ENCODE results near the gene B4GALNT3.

B4GALNT3 gene

DNA sequence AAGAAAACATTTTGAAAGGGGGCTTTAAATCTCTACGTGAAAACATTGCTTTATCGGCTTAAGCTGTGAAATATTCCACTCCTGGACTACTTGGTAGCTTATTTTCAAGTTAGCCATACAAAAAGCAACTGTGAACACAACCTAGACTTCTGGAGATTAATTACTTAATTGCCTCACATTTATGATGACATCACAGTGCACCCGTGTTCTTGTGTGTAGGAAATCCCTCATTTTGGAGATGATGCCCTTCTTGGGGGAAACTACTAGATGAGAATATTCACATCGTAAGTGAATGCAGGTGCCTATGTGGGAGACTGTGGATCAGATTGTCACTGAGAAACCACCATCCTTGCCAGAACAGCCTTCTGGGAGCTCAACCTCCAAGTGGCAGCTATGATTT lies 10.5 kb upstream of the B4GALNT3 start:
- DNase-seq (ENCODE audit: extremely low read depth, low read depth) = no peak
- H3K4me3 ChIP-seq (replicated peaks; ENCODE audit: low read depth, low read length) = no peak overlapping the region
- TF ChIP-seq, protein P1, sequence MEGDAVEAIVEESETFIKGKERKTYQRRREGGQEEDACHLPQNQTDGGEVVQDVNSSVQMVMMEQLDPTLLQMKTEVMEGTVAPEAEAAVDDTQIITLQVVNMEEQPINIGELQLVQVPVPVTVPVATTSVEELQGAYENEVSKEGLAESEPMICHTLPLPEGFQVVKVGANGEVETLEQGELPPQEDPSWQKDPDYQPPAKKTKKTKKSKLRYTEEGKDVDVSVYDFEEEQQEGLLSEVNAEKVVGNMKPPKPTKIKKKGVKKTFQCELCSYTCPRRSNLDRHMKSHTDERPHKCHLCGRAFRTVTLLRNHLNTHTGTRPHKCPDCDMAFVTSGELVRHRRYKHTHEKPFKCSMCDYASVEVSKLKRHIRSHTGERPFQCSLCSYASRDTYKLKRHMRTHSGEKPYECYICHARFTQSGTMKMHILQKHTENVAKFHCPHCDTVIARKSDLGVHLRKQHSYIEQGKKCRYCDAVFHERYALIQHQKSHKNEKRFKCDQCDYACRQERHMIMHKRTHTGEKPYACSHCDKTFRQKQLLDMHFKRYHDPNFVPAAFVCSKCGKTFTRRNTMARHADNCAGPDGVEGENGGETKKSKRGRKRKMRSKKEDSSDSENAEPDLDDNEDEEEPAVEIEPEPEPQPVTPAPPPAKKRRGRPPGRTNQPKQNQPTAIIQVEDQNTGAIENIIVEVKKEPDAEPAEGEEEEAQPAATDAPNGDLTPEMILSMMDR (IDR thresholded peaks at IDR 0.05; ENCODE audit: low read depth, low read length, missing control alignments) = no peak

DNA sequence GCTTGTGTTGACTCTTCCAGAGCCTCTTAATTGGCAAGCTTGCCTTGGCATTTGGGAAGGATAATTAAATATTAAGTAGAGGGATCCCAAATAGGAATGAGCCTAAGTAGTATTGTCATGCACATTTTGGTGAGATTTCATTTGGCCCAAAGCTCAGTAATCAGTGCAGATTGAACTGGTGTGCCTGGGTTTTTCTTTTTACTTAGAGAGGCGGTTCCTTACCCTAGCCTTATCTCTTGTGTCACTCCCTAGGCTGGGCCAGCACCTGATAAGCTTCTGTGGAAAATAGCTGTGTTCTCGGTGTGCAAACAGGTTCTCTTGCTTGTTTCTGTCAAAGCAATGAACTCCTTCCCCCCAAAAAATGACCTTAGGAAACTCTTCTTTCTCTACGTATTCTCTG lies 9.3 kb upstream of the B4GALNT3 start:
- no peak for DNase-seq (ENCODE audit: extremely low read depth, low read depth)
- TF ChIP-seq, protein P1 (IDR thresholded peaks at IDR 0.05; ENCODE audit: low read depth, low read length, missing control alignments) = no peak
- H3K4me3 ChIP-seq (replicated peaks; ENCODE audit: low read depth, low read length) = no peak overlapping the region

GRCh38 chr12:452667-453210 lies 7.0 kb upstream of the B4GALNT3 start:
- no peak for DNase-seq (ENCODE audit: extremely low read depth, low read depth)
- H3K4me3 ChIP-seq (replicated peaks; ENCODE audit: low read depth, low read length) = no peak overlapping the region
- TF ChIP-seq, protein P1 (IDR thresholded peaks at IDR 0.05; ENCODE audit: low read depth, low read length, missing control alignments) = no peak

- no peak for DNase-seq (ENCODE audit: extremely low read depth, low read depth)
- TF ChIP-seq, protein P1 (IDR thresholded peaks at IDR 0.05; ENCODE audit: low read depth, low read length, missing control alignments) = no peak
- no peak overlapping the region for H3K4me3 ChIP-seq (replicated peaks; ENCODE audit: low read depth, low read length)
Observed at GRCh38 chr12:454833-455232, 4.9 kb upstream of the B4GALNT3 start.

DNA sequence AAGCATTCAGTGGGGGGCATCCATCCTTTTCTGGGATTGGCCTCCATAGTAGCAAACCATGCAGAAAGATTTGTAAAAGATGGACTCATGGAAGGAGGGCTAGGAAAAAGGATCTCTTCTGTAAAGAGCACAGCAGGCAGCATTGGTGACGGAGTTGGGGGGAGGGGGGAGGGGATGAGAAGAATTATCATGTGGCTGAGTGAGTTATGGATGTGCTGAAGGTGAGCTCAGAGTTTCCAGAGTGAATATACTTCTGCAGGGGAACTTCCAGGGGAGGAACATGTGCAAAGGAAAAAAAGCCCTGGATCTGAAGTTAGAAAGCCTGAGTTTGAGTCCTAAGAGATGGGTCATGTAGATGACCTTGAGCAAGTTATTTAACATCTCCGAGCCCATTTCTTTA lies 3.9 kb upstream of the B4GALNT3 start:
- H3K4me3 ChIP-seq (replicated peaks; ENCODE audit: low read depth, low read length) = no peak overlapping the region
- DNase-seq (ENCODE audit: extremely low read depth, low read depth) = no peak
- TF ChIP-seq, protein P1 (IDR thresholded peaks at IDR 0.05; ENCODE audit: low read depth, low read length, missing control alignments) = no peak

- no peak for DNase-seq (ENCODE audit: extremely low read depth, low read depth)
- no peak overlapping the region for H3K4me3 ChIP-seq (replicated peaks; ENCODE audit: low read depth, low read length)
- TF ChIP-seq, protein P1 (IDR thresholded peaks at IDR 0.05; ENCODE audit: low read depth, low read length, missing control alignments) = no peak
Observed at GRCh38 chr12:457676-458075, 2.1 kb upstream of the B4GALNT3 start.

GRCh38 chr12:459050-459429 lies 699 bp upstream of the B4GALNT3 start:
- H3K4me3 ChIP-seq (replicated peaks; ENCODE audit: low read depth, low read length) = no peak overlapping the region
- TF ChIP-seq, protein P1 (IDR thresholded peaks at IDR 0.05; ENCODE audit: low read depth, low read length, missing control alignments) = no peak
- no peak for DNase-seq (ENCODE audit: extremely low read depth, low read depth)

All from HFF-Myc (cell line).